Fibroblast of mammary gland (primary cell): ENCODE data around the gene PLEKHG4B.
"Not testable (repeated sequence)": the region's sequence is repeated elsewhere in the genome, so short reads cannot be mapped to it uniquely, and the experiment has no call there.

Source experiments
- DNase-seq: peaks from one replicate; pipeline ENCODE4 v3.0.0-alpha.2; 2010; ENCODE audit warnings: low read depth
- H3K4me3 ChIP-seq: 2 replicates; pipeline ENCODE4 v1.5.1; 2011; ENCODE audit warnings: low read depth, mild to moderate bottlenecking, low read length, moderate library complexity; ENCODE audit not compliant: control insufficient read depth
- TF ChIP-seq, protein P1 (sequence below): conservative IDR thresholded peaks from 2 replicates; pipeline ENCODE4 v1.5.1; 2011; ENCODE audit warnings: low read depth, low read length, inconsistent platforms; ENCODE audit not compliant: control insufficient read depth, insufficient read depth

PLEKHG4B gene

DNA sequence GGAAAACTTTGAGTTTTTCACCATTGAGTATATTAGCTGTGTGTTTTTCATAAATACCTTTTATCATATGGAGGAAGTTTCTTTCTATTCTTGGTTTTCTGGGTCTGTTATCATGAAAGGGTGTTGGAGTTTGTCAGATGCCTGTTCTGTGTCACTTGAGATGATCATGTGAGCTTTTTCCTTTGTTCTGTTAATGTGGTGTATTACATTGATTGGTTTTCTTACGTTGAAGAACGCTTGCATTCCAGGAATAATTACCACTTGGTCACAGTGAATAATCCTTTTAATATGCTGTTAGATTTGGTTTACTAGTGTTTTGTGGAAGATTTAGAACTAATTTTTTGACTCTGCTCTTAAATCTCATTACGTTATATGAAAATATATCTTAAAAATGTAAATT lies 7.8 kb downstream of the PLEKHG4B start:
- no peak overlapping the region for H3K4me3 ChIP-seq
- no peak for DNase-seq
- TF ChIP-seq, protein P1, sequence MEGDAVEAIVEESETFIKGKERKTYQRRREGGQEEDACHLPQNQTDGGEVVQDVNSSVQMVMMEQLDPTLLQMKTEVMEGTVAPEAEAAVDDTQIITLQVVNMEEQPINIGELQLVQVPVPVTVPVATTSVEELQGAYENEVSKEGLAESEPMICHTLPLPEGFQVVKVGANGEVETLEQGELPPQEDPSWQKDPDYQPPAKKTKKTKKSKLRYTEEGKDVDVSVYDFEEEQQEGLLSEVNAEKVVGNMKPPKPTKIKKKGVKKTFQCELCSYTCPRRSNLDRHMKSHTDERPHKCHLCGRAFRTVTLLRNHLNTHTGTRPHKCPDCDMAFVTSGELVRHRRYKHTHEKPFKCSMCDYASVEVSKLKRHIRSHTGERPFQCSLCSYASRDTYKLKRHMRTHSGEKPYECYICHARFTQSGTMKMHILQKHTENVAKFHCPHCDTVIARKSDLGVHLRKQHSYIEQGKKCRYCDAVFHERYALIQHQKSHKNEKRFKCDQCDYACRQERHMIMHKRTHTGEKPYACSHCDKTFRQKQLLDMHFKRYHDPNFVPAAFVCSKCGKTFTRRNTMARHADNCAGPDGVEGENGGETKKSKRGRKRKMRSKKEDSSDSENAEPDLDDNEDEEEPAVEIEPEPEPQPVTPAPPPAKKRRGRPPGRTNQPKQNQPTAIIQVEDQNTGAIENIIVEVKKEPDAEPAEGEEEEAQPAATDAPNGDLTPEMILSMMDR: no peak

DNA sequence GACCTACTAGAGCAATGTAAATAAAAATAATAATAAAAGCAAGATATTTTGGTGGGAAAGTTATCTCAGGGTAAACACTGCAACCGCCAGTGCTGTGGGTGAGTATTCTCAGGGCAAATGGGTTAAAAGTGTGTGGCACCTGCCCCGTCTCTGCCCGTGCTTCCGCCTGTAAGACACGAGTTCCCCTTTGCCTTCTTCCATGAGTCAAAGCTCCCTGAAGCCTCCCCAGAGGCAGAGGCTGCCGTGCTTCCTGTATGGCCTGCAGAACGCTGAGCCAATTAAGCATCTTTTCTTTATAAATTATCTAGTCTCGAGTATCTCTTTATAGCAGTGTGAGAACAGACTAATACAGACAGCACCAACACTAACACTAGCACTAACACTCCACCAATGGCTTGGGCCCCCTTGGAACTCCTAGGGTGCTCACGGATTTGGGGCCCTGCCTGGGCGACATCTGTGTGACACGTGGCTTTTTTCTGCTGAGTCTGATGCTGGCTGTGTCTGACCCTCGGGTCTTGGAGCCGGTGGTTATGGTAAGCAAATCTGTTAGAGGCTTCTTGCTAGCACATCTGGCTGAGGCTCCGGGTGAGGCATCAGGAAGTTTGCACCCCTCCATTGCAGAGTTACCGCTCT lies 10.6 kb downstream of the PLEKHG4B start:
- H3K4me3 ChIP-seq: no peak overlapping the region
- TF ChIP-seq, protein P1: no peak
- peak; percentile 33 for DNase-seq

GRCh38 chr5:104106-104505 lies 12.1 kb downstream of the PLEKHG4B start:
- not testable (repeated sequence) for H3K4me3 ChIP-seq
- DNase-seq: peak; percentile 66

DNA sequence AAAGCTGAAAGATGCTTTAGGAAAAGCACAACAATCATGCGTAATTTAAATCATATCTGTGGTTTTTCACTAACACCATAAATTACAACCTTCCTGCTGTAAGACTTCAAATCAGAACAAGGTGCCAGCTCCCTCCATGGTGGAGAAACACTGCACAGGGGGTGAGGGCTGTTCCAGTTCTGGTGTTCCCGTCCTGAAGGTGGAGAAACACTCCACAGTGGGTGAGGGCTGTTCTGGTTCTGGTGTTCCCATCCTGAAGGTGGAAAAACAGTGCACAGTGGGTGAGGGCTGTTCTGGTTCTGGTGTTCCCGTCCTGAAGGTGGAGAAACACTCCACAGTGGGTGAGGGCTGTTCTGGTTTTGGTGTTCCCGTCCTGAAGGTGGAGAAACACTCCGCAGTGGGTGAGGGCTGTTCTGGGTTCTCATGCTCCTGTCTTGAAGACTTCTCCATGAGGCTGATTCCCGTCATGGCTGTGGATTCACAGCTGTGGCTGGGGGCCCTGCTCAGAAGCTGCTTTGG lies 12.9 kb downstream of the PLEKHG4B start:
- H3K4me3 ChIP-seq: no peak overlapping the region
- TF ChIP-seq, protein P1: no peak
- no peak for DNase-seq

- H3K4me3 ChIP-seq: no peak overlapping the region
- TF ChIP-seq, protein P1: no peak
- DNase-seq: no peak
These were observed 13.6 kb downstream of the PLEKHG4B start for GRCh38 chr5:105504-106070.

DNA sequence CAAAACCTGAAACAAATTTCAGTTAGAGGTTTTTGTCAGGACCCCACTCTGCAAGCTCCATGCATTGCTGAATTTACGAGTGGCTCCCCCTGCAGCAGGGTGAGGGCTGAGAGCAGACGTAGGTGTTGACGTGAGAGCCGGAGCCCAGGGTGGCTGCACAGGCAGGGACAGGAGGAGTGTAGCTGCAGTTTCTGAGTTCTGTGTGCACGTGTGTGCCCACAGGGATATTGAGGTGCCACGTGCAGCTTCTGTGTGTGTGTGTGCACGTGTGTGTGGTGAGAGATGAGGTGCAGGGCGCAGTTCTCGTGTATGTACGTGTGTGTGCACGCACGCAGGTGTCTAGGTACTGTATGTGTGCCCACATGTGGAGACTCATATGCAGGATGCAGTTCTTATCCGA lies 14.6 kb downstream of the PLEKHG4B start:
- no peak overlapping the region for H3K4me3 ChIP-seq
- TF ChIP-seq, protein P1: no peak
- DNase-seq: no peak

DNA sequence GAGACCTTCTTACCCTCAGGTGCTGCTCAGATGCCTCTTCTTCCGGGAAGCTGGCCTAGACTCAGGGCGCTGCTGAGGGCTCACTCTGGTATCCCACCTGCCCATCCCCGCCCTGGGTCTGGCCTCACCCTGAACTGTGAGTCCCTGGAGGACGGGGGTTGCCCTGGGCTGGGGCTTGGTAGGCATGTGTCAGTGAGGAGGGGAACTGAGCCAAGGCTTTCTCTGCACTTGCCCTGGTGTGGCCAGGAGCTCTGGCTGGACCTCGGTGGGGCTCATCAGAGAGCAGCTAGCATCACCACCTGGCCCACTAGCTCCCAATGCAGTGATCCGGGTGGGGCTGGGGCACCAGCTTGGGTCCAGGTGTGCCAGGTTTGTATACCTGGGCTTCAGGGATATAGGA lies 15.6 kb downstream of the PLEKHG4B start:
- TF ChIP-seq, protein P1: no peak
- H3K4me3 ChIP-seq: no peak overlapping the region
- no peak for DNase-seq
